ENCODE results near the gene DRD3. TPM values are rescaled to one million over a fixed set of nuclear protein-coding genes. Genes with fewer than 3 reads are reported as not detected.

DRD3 gene
- total RNA-seq, 1 donor from 2014 or later, result not detected

Other genes with a start within 250 kb of the DRD3 start
- gene ZDHHC23, start 231.0 kb downstream of the DRD3 start, total RNA-seq, result 10.4 TPM
- gene CCDC191, start 122.5 kb downstream of the DRD3 start, total RNA-seq, result 16.0 TPM
- 41.4 TPM for gene QTRT2, start 122.3 kb downstream of the DRD3 start, total RNA-seq
- gene ZNF80, start 58.5 kb upstream of the DRD3 start, total RNA-seq, result not detected
- gene TIGIT, start 115.0 kb upstream of the DRD3 start, total RNA-seq, result 0.78 TPM

Data from ureter (tissue), 1 donor.